Measurements from ENCODE around the gene GMDS. TPM values are rescaled to one million over a fixed set of nuclear protein-coding genes. Genes with fewer than 3 reads are reported as not detected.

The GMDS gene
- total RNA-seq, 1 experiment from 2014 or later = 9.7 TPM

GRCh38 chr6:2072453-2072852 lies 173.0 kb downstream of the GMDS start:
- Histone ChIP-seq H3K4me2 (ENCODE audit: low read depth, low read length, poor library complexity, severe bottlenecking) (no peak overlapping the region), H3K4me1 (ENCODE audit: low read length) (no peaks in the 10 kb centered on the region), H3K36me3 (ENCODE audit: insufficient read depth, low read length) (no peaks in the 10 kb centered on the region), H4K20me1 (ENCODE audit: insufficient read depth, low read depth, low read length) (0 out of 2 replicates have a peak, but pooled peaks cover 3% of the 10 kb centered on the region), H3K27ac (ENCODE audit: low read length) (no peak overlapping the region), H3K27me3 (ENCODE audit: low read length) (no peaks in the 10 kb centered on the region), H3K79me2 (ENCODE audit: low read length) (no peaks in the 10 kb centered on the region), H3K9me2 (replicated peaks; ENCODE audit: insufficient read depth, low read length) (no peaks in the 10 kb centered on the region), H2AFZ (ENCODE audit: low read length) (no peak overlapping the region), H3K9me3 (ENCODE audit: low read length) (peaks cover 2% of the 10 kb centered on the region; the same call in 1 of the 2 replicates), H3K4me3 (ENCODE audit: low read length) (no peak overlapping the region), H3K9ac (ENCODE audit: low read length) (no peak overlapping the region)
- no peak for DNase-seq

DNA sequence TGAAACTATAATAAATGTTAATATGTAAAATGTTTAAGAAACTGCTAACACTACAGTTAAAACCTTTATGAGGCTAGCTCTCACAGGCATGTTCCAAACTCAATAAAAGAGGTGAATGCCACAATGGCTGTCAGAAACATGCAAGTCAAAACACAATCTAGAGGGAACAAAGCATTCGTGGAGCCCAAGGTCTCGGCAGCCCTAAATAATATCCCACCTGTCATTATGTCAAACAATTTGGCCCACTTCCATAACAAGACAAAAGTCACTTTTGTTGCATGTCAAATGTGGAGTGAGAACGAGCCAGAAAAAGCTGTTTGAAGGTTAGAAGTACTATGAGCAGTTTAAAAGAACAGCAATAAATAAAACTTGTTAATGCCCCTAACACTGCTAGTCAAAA lies 181.9 kb downstream of the GMDS start:
- Histone ChIP-seq H2AFZ (ENCODE audit: low read length) (no peak overlapping the region), H3K9me2 (replicated peaks; ENCODE audit: insufficient read depth, low read length) (no peaks in the 10 kb centered on the region), H3K27ac (ENCODE audit: low read length) (no peak overlapping the region), H3K79me2 (ENCODE audit: low read length) (no peaks in the 10 kb centered on the region), H3K27me3 (ENCODE audit: low read length) (no peaks in the 10 kb centered on the region), H3K4me1 (ENCODE audit: low read length) (no peaks in the 10 kb centered on the region), H4K20me1 (ENCODE audit: insufficient read depth, low read depth, low read length) (no peaks in the 10 kb centered on the region; the same call in 1 of the 2 replicates), H3K4me2 (ENCODE audit: low read depth, low read length, poor library complexity, severe bottlenecking) (no peak overlapping the region), H3K36me3 (ENCODE audit: insufficient read depth, low read length) (no peaks in the 10 kb centered on the region), H3K9me3 (ENCODE audit: low read length) (no peaks in the 10 kb centered on the region), H3K9ac (ENCODE audit: low read length) (no peak overlapping the region), H3K4me3 (ENCODE audit: low read length) (no peak overlapping the region)
- no peak for DNase-seq

DNA sequence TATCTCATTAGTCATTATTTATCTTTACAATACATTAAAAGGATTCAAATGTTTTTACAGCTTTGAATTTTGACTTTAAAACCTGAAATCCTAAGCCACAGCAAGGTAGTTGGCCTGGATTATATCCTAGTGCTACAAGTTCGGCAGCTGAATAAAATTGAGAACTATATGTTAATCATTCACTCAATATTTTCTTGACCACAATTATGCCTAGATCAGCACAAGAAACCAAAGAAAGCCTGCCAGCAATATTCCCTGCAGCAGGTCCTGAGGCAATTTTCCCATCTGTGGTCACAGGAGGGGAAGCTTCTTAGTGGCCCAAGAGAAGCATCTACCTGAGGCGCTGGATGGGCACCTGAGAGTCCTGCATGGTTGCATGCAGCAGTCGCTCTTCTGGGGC lies 183.5 kb downstream of the GMDS start:
- Histone ChIP-seq H3K4me1 (ENCODE audit: low read length) (no peaks in the 10 kb centered on the region), H3K27me3 (ENCODE audit: low read length) (no peaks in the 10 kb centered on the region), H3K79me2 (ENCODE audit: low read length) (no peaks in the 10 kb centered on the region), H3K9me2 (replicated peaks; ENCODE audit: insufficient read depth, low read length) (no peaks in the 10 kb centered on the region), H3K36me3 (ENCODE audit: insufficient read depth, low read length) (no peaks in the 10 kb centered on the region), H2AFZ (ENCODE audit: low read length) (no peak overlapping the region), H4K20me1 (ENCODE audit: insufficient read depth, low read depth, low read length) (no peaks in the 10 kb centered on the region; the same call in 1 of the 2 replicates), H3K27ac (ENCODE audit: low read length) (no peak overlapping the region), H3K9me3 (ENCODE audit: low read length) (no peaks in the 10 kb centered on the region), H3K4me2 (ENCODE audit: low read depth, low read length, poor library complexity, severe bottlenecking) (no peak overlapping the region), H3K9ac (ENCODE audit: low read length) (no peak overlapping the region), H3K4me3 (ENCODE audit: low read length) (no peak overlapping the region)
- no peak for DNase-seq

- no peaks in the 10 kb centered on the region for H3K36me3 ChIP-seq (ENCODE audit: insufficient read depth, low read length)
- H3K9ac ChIP-seq (ENCODE audit: low read length) = no peak overlapping the region
- DNase-seq = no peak
- no peak overlapping the region for H2AFZ ChIP-seq (ENCODE audit: low read length)
- no peak overlapping the region for H3K27ac ChIP-seq (ENCODE audit: low read length)
- no peaks in the 10 kb centered on the region for H3K9me3 ChIP-seq (ENCODE audit: low read length)
- H4K20me1 ChIP-seq (ENCODE audit: insufficient read depth, low read depth, low read length) = peaks cover 4% of the 10 kb centered on the region
- H3K4me3 ChIP-seq (ENCODE audit: low read length) = no peak overlapping the region
- H3K79me2 ChIP-seq (ENCODE audit: low read length) = no peaks in the 10 kb centered on the region
- no peaks in the 10 kb centered on the region for H3K4me1 ChIP-seq (ENCODE audit: low read length)
- no peaks in the 10 kb centered on the region for H3K9me2 ChIP-seq (replicated peaks; ENCODE audit: insufficient read depth, low read length)
- no peaks in the 10 kb centered on the region for H3K27me3 ChIP-seq (ENCODE audit: low read length)
- no peak overlapping the region for H3K4me2 ChIP-seq (ENCODE audit: low read depth, low read length, poor library complexity, severe bottlenecking)
Observed at GRCh38 chr6:2055911-2056310, 189.5 kb downstream of the GMDS start.

DNA sequence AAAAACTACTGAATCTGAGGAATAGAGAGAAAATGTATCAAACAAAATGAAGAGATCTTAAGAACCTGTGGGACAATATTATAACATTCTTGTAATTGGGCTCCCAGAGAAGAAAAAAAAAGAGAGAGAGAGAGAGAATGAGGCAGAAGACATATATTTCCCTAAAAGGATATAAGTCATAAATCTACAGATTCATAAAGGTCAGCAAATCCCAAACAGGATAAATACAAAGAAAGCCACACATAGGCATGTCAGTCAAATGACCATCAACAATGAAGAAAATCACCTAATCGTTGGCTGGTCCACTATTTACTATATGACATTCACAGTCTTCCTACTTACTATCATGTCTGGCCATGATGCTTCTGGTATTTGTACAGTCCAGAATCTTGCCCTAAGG lies 190.3 kb downstream of the GMDS start:
- H3K4me2 ChIP-seq (ENCODE audit: low read depth, low read length, poor library complexity, severe bottlenecking) = no peak overlapping the region
- H3K27ac ChIP-seq (ENCODE audit: low read length) = no peak overlapping the region
- H3K9ac ChIP-seq (ENCODE audit: low read length) = no peak overlapping the region
- no peaks in the 10 kb centered on the region for H3K9me3 ChIP-seq (ENCODE audit: low read length)
- H3K79me2 ChIP-seq (ENCODE audit: low read length) = no peaks in the 10 kb centered on the region
- no peaks in the 10 kb centered on the region for H3K27me3 ChIP-seq (ENCODE audit: low read length)
- no peak overlapping the region for H3K4me3 ChIP-seq (ENCODE audit: low read length)
- no peak for DNase-seq
- H2AFZ ChIP-seq (ENCODE audit: low read length) = no peak overlapping the region
- H3K9me2 ChIP-seq (replicated peaks; ENCODE audit: insufficient read depth, low read length) = no peaks in the 10 kb centered on the region
- no peaks in the 10 kb centered on the region for H3K36me3 ChIP-seq (ENCODE audit: insufficient read depth, low read length)
- no peaks in the 10 kb centered on the region for H3K4me1 ChIP-seq (ENCODE audit: low read length)
- peaks cover 4% of the 10 kb centered on the region for H4K20me1 ChIP-seq (ENCODE audit: insufficient read depth, low read depth, low read length)

GRCh38 chr6:2054516-2055067 lies 190.8 kb downstream of the GMDS start:
- H3K27me3 ChIP-seq (ENCODE audit: low read length) = no peaks in the 10 kb centered on the region
- peaks cover 4% of the 10 kb centered on the region for H4K20me1 ChIP-seq (ENCODE audit: insufficient read depth, low read depth, low read length)
- no peaks in the 10 kb centered on the region for H3K9me2 ChIP-seq (replicated peaks; ENCODE audit: insufficient read depth, low read length)
- no peaks in the 10 kb centered on the region for H3K9me3 ChIP-seq (ENCODE audit: low read length)
- no peak overlapping the region for H3K9ac ChIP-seq (ENCODE audit: low read length)
- no peak overlapping the region for H3K4me3 ChIP-seq (ENCODE audit: low read length)
- H2AFZ ChIP-seq (ENCODE audit: low read length) = no peak overlapping the region
- no peaks in the 10 kb centered on the region for H3K79me2 ChIP-seq (ENCODE audit: low read length)
- no peak for DNase-seq
- no peaks in the 10 kb centered on the region for H3K36me3 ChIP-seq (ENCODE audit: insufficient read depth, low read length)
- no peak overlapping the region for H3K27ac ChIP-seq (ENCODE audit: low read length)
- no peaks in the 10 kb centered on the region for H3K4me1 ChIP-seq (ENCODE audit: low read length)
- H3K4me2 ChIP-seq (ENCODE audit: low read depth, low read length, poor library complexity, severe bottlenecking) = no peak overlapping the region

DNA sequence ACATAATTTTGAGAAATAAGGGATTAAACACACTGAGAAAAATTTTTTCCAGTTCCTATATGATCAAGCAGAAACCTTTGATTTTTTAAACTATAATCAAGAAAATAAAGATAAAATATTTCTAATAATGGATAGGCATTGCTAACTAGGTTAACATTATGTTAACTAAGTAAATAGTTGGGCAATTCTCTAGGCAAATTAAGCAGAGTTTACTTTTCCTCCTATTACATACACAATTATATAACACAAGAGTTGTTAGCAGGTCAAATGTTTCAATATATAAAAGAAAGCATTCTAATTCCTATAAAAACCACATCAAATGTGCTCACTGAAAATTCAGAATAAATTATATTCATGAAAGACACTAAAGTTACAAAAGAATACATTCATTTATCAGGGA lies 191.7 kb downstream of the GMDS start:
- H3K4me1 ChIP-seq (ENCODE audit: low read length) = no peaks in the 10 kb centered on the region
- H3K9me3 ChIP-seq (ENCODE audit: low read length) = no peaks in the 10 kb centered on the region
- peaks cover 4% of the 10 kb centered on the region for H4K20me1 ChIP-seq (ENCODE audit: insufficient read depth, low read depth, low read length)
- no peaks in the 10 kb centered on the region for H3K79me2 ChIP-seq (ENCODE audit: low read length)
- H3K27me3 ChIP-seq (ENCODE audit: low read length) = no peaks in the 10 kb centered on the region
- H3K4me3 ChIP-seq (ENCODE audit: low read length) = no peak overlapping the region
- no peak overlapping the region for H3K4me2 ChIP-seq (ENCODE audit: low read depth, low read length, poor library complexity, severe bottlenecking)
- no peak overlapping the region for H3K27ac ChIP-seq (ENCODE audit: low read length)
- H3K36me3 ChIP-seq (ENCODE audit: insufficient read depth, low read length) = no peaks in the 10 kb centered on the region
- DNase-seq = no peak
- H3K9ac ChIP-seq (ENCODE audit: low read length) = no peak overlapping the region
- no peak overlapping the region for H2AFZ ChIP-seq (ENCODE audit: low read length)
- H3K9me2 ChIP-seq (replicated peaks; ENCODE audit: insufficient read depth, low read length) = no peaks in the 10 kb centered on the region

DNA sequence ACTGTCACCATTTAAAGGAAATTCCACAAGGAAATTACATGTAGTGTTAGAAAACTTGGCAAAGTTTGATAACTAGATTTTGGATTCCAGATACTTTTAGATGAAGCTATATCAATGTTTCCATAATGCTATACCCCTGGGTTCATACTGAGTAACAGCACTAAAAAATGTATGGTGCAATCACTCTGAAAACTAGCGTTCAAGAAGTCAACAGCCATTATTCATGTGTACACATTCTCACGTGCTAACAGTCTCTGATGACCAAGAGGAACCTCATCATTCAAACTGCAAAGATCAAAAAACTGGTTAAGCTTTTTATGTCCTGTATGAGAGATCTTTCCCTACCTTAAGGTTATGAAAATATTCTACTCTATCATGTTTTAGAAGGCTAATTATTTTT lies 197.6 kb downstream of the GMDS start:
- H3K27me3 ChIP-seq (ENCODE audit: low read length) = no peaks in the 10 kb centered on the region
- no peak overlapping the region for H3K9ac ChIP-seq (ENCODE audit: low read length)
- H3K4me1 ChIP-seq (ENCODE audit: low read length) = no peaks in the 10 kb centered on the region
- H3K4me2 ChIP-seq (ENCODE audit: low read depth, low read length, poor library complexity, severe bottlenecking) = no peak overlapping the region
- H3K27ac ChIP-seq (ENCODE audit: low read length) = no peak overlapping the region
- H3K9me2 ChIP-seq (replicated peaks; ENCODE audit: insufficient read depth, low read length) = no peaks in the 10 kb centered on the region
- no peak overlapping the region for H3K4me3 ChIP-seq (ENCODE audit: low read length)
- no peaks in the 10 kb centered on the region for H3K9me3 ChIP-seq (ENCODE audit: low read length)
- peaks cover 4% of the 10 kb centered on the region; the same call in 1 of the 2 replicates for H4K20me1 ChIP-seq (ENCODE audit: insufficient read depth, low read depth, low read length)
- no peak overlapping the region for H2AFZ ChIP-seq (ENCODE audit: low read length)
- H3K79me2 ChIP-seq (ENCODE audit: low read length) = no peaks in the 10 kb centered on the region
- DNase-seq = no peak
- H3K36me3 ChIP-seq (ENCODE audit: insufficient read depth, low read length) = no peaks in the 10 kb centered on the region

- H3K36me3 ChIP-seq (ENCODE audit: insufficient read depth, low read length) = no peaks in the 10 kb centered on the region
- no peak overlapping the region for H3K27ac ChIP-seq (ENCODE audit: low read length)
- peaks cover 4% of the 10 kb centered on the region; the same call in 1 of the 2 replicates for H4K20me1 ChIP-seq (ENCODE audit: insufficient read depth, low read depth, low read length)
Observed at GRCh38 chr6:2044192-2044591, 201.2 kb downstream of the GMDS start.

More at GRCh38 chr6:2044192-2044591, 201.2 kb downstream of the GMDS start:
- Histone ChIP-seq H3K9ac (ENCODE audit: low read length) (no peak overlapping the region), H3K9me3 (ENCODE audit: low read length) (no peaks in the 10 kb centered on the region), H3K27me3 (ENCODE audit: low read length) (no peaks in the 10 kb centered on the region), H2AFZ (ENCODE audit: low read length) (no peak overlapping the region), H3K9me2 (replicated peaks; ENCODE audit: insufficient read depth, low read length) (no peaks in the 10 kb centered on the region), H3K4me2 (ENCODE audit: low read depth, low read length, poor library complexity, severe bottlenecking) (no peak overlapping the region), H3K79me2 (ENCODE audit: low read length) (no peaks in the 10 kb centered on the region), H3K4me1 (ENCODE audit: low read length) (no peaks in the 10 kb centered on the region), H3K4me3 (ENCODE audit: low read length) (no peak overlapping the region)
- no peak for DNase-seq
